GM21526 (cell line): ENCODE measurements around the gene TP53I13.
"Not testable (repeated sequence)": the region's sequence is repeated elsewhere in the genome, so short reads cannot be mapped to it uniquely, and the experiment has no call there.

ENCODE experiments used
- ATAC-seq: cut with Tn5 transposase; IDR thresholded peaks from one replicate; pipeline ENCODE4 v1.9.1; 2021; ENCODE audit warnings: moderate library complexity; ENCODE audit not compliant: unreplicated experiment, low FRiP score

TP53I13 gene

GRCh38 chr17:29568331-29569244, at the start of gene TP53I13:
Gene TP53I13 (plus strand): TSS chr17:29568701. CDS start chr17:29568759, 58 bp downstream.
- ATAC-seq, result peak; percentile 33

- ATAC-seq, result no peak
Measured at GRCh38 chr17:29524692-29525091, 43.8 kb upstream of the TP53I13 start.

GRCh38 chr17:29526322-29526721, 42.2 kb upstream of the TP53I13 start:
- ATAC-seq, result no peak

GRCh38 chr17:29533976-29534375, 34.5 kb upstream of the TP53I13 start:
- ATAC-seq, result no peak

GRCh38 chr17:29544066-29544465, 24.4 kb upstream of the TP53I13 start:
- ATAC-seq, result no peak

- ATAC-seq, result no peak
Measured at GRCh38 chr17:29546085-29546484, 22.4 kb upstream of the TP53I13 start.

- ATAC-seq, result no peak
Measured at GRCh38 chr17:29546830-29547229, 21.7 kb upstream of the TP53I13 start.

GRCh38 chr17:29549177-29549923, 19.2 kb upstream of the TP53I13 start:
- no peak for ATAC-seq

- ATAC-seq, result no peak
Measured at GRCh38 chr17:29555840-29556239, 12.7 kb upstream of the TP53I13 start.

- no peak for ATAC-seq
Measured at GRCh38 chr17:29557085-29557738, 11.3 kb upstream of the TP53I13 start.

- ATAC-seq, result no peak
Measured at GRCh38 chr17:29557739-29558116, 10.8 kb upstream of the TP53I13 start.

- ATAC-seq, result not testable (repeated sequence)
Measured at GRCh38 chr17:29558139-29558538, 10.4 kb upstream of the TP53I13 start.

GRCh38 chr17:29559640-29560039, 8.9 kb upstream of the TP53I13 start:
- ATAC-seq, result no peak

- ATAC-seq, result no peak
Measured at GRCh38 chr17:29560316-29560715, 8.2 kb upstream of the TP53I13 start.

GRCh38 chr17:29561554-29562517, 6.7 kb upstream of the TP53I13 start:
- ATAC-seq, result no peak

GRCh38 chr17:29562615-29563014, 5.9 kb upstream of the TP53I13 start:
- ATAC-seq, result no peak

GRCh38 chr17:29563816-29564215, 4.7 kb upstream of the TP53I13 start:
- no peak for ATAC-seq

GRCh38 chr17:29565643-29566472, 2.6 kb upstream of the TP53I13 start:
- no peak for ATAC-seq
